ENCODE data around the gene IRF7. TPM values are rescaled to one million over a fixed set of nuclear protein-coding genes. Genes with fewer than 3 reads are reported as not detected.

The IRF7 gene
- total RNA-seq = 10 to 100 TPM in 3 of 4 donors, 1 to 10 TPM in 1; 5.4 to 25.4 (median 13.9) TPM

DNA sequence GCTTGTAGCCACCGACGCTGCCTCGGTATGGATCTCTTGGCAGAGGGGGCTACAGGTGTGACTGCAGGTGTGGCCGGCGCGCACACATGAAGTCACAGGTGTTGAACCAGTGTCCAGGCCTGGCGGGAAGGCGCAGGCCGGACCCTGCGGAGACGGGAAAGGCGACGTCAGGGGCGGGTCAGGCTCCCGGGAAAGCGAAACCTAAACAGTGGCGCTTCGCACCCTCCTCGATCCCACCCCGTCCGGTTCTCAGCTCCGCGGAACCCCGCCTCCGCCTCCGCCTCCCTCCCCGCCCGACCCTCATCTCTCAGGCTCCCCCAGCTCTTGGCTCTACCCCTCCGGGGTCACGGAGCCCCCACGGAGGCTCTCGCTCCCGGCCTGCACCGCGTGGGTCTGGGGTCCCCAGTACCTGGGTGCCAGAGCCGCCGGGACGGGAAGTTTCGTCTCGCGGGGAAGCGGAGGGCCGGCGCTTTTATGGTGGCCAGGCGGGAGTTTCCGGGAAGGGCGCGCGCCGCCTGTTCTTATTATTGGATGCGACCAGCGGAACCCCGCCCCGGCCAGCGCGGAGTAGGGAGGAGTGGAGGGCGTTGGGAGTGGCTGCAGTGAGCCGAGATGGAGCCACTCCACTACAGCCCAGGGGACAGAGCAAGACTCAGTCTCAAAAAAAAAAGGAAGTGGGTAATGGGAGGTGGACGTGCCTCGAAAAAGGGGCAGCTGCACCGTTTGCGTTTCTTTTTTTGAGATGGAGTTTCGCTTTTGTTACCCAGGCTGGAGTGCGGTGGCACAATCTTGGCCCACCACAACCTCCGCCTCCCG is at the start of gene IRF7:
Gene IRF7, minus strand, starts transcription at position 447 of the 816 bp plus-strand sequence. CDS start 586 bp downstream, outside the sequence.
- no peaks in the 10 kb centered on the region for H3K27me3 ChIP-seq
- H3K9me3 ChIP-seq = no peaks in the 10 kb centered on the region
- WGBS, 2 donors (ENCODE audit: low coverage in 1 of 2) = 28% methylated on average over 8 of the region's 66 CpGs; no CpG with 5 or more reads in 1 of the 2 donors

DNA sequence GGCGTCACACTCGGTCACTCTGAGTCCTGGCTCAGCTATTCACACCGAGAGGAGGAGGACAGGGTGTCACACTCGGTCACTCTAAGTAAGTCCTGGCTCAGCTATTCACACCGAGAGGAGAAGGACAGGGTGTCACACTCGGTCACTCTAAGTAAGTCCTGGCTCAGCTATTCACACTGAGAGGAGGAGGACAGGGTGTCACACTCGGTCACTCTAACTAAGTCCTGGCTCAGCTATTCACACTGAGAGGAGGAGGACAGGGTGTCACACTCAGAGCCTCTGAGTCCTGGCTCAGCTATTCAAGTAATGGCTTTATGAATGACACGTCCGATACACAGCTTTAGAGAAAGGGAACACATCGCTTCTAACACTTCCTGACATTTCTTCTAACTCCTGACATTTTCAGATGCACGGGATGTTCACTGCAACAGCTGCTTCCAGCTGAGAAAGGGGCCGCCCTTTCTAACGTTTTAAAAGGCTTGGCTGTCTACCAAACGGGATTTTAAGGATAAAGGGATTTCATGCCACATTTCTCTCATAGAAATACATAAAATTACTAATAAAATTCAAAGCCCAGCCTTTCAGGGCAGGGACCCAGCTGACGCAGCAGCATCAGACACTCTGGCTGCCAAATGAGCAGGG is 49.4 kb upstream of the IRF7 start:
- 52 to 61% methylated on average over 5 of the region's 15 CpGs for WGBS, 2 donors (ENCODE audit: low coverage in 1 of 2)
- Histone ChIP-seq H3K36me3 (peaks cover 0 to 41% of the 10 kb centered on the region in 2 donors), H3K4me3 (no peak overlapping the region), H3K9me3 (no peaks in the 10 kb centered on the region), H3K4me1 (peaks cover 0 to 19% (median 5%) of the 10 kb centered on the region in 3 donors), H3K27ac (peak overlapping the region in 3 of 4 donors; percentile 48 to 76 (median 50)), H3K27me3 (no peaks in the 10 kb centered on the region)
- TF ChIP-seq POLR2A (IDR thresholded peaks at IDR 0.05) = no peak
- TF ChIP-seq EP300 (IDR thresholded peaks at IDR 0.05) = no peak
- TF ChIP-seq POLR2AphosphoS5 (IDR thresholded peaks at IDR 0.05) = peak; percentile 9
- TF ChIP-seq, protein P1, sequence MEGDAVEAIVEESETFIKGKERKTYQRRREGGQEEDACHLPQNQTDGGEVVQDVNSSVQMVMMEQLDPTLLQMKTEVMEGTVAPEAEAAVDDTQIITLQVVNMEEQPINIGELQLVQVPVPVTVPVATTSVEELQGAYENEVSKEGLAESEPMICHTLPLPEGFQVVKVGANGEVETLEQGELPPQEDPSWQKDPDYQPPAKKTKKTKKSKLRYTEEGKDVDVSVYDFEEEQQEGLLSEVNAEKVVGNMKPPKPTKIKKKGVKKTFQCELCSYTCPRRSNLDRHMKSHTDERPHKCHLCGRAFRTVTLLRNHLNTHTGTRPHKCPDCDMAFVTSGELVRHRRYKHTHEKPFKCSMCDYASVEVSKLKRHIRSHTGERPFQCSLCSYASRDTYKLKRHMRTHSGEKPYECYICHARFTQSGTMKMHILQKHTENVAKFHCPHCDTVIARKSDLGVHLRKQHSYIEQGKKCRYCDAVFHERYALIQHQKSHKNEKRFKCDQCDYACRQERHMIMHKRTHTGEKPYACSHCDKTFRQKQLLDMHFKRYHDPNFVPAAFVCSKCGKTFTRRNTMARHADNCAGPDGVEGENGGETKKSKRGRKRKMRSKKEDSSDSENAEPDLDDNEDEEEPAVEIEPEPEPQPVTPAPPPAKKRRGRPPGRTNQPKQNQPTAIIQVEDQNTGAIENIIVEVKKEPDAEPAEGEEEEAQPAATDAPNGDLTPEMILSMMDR (IDR thresholded peaks at IDR 0.05) = no peak
- peak; percentile 10 for ATAC-seq

More for the DNA sequence above, at the start of gene IRF7:
- Histone ChIP-seq H3K4me1 (peaks cover 0 to 44% (median 28%) of the 10 kb centered on the region in 3 donors), H3K36me3 (peaks cover 0 to 64% of the 10 kb centered on the region in 2 donors), H3K27ac (peak within 1 kb of the TSS; percentile 51 to 94 (median 90)), H3K4me3 (peak within 1 kb of the TSS; percentile 44 to 75)
- TF ChIP-seq, protein P1 (IDR thresholded peaks at IDR 0.05) = no peak
- TF ChIP-seq POLR2AphosphoS5 (IDR thresholded peaks at IDR 0.05) (peak; percentile 68), POLR2A (IDR thresholded peaks at IDR 0.05) (peak; percentile 60 to 71), EP300 (IDR thresholded peaks at IDR 0.05) (no peak)
- peak; percentile 92 for ATAC-seq

GRCh38 chr11:662689-663274 is 47.0 kb upstream of the IRF7 start:
- H3K36me3 ChIP-seq = peaks cover 0 to 63% of the 10 kb centered on the region in 2 donors
- no peak overlapping the region for H3K4me3 ChIP-seq
- H3K27me3 ChIP-seq = no peaks in the 10 kb centered on the region
- H3K9me3 ChIP-seq = no peaks in the 10 kb centered on the region
- H3K4me1 ChIP-seq = peaks cover 0 to 19% (median 5%) of the 10 kb centered on the region in 3 donors
- H3K27ac ChIP-seq = no peak overlapping the region
- WGBS, 2 donors (ENCODE audit: low coverage in 1 of 2) = 81 to 89% methylated on average over 5 to 7 of the region's 15 CpGs
- ATAC-seq = peak; percentile 67
- TF ChIP-seq POLR2AphosphoS5 (IDR thresholded peaks at IDR 0.05) (peak; percentile 61), EP300 (IDR thresholded peaks at IDR 0.05) (no peak)
- TF ChIP-seq, protein P1 (IDR thresholded peaks at IDR 0.05) = peak in 3 of 4 experiments; percentile 73 to 79 (median 77)

GRCh38 chr11:660681-661444 is 45.1 kb upstream of the IRF7 start:
- no peaks in the 10 kb centered on the region for H3K27me3 ChIP-seq
- no peak overlapping the region for H3K27ac ChIP-seq
- peaks cover 0 to 72% of the 10 kb centered on the region in 2 donors for H3K36me3 ChIP-seq
- H3K4me1 ChIP-seq = peaks cover 0 to 13% (median 5%) of the 10 kb centered on the region in 3 donors
- TF ChIP-seq POLR2AphosphoS5 (IDR thresholded peaks at IDR 0.05) (no peak), POLR2A (IDR thresholded peaks at IDR 0.05) (no peak), EP300 (IDR thresholded peaks at IDR 0.05) (no peak)
- TF ChIP-seq, protein P1 (IDR thresholded peaks at IDR 0.05) = no peak
- WGBS, 2 donors (ENCODE audit: low coverage in 1 of 2) = 91 to 94% methylated on average over 2 to 7 of the region's 19 CpGs
- no peaks in the 10 kb centered on the region for H3K9me3 ChIP-seq
- ATAC-seq = no peak
- H3K4me3 ChIP-seq = no peak overlapping the region
